Measurements from ENCODE around the gene PROCA1. TPM values are rescaled to one million over a fixed set of nuclear protein-coding genes. Genes with fewer than 3 reads are reported as not detected.

Gene PROCA1
- total and polyA plus RNA-seq, 9 of the 15 experiments (the other 6 are each of a cell fraction or from before 2014, with no cell fraction given) = 0.78 to 16.2 (median 5.6) TPM

DNA sequence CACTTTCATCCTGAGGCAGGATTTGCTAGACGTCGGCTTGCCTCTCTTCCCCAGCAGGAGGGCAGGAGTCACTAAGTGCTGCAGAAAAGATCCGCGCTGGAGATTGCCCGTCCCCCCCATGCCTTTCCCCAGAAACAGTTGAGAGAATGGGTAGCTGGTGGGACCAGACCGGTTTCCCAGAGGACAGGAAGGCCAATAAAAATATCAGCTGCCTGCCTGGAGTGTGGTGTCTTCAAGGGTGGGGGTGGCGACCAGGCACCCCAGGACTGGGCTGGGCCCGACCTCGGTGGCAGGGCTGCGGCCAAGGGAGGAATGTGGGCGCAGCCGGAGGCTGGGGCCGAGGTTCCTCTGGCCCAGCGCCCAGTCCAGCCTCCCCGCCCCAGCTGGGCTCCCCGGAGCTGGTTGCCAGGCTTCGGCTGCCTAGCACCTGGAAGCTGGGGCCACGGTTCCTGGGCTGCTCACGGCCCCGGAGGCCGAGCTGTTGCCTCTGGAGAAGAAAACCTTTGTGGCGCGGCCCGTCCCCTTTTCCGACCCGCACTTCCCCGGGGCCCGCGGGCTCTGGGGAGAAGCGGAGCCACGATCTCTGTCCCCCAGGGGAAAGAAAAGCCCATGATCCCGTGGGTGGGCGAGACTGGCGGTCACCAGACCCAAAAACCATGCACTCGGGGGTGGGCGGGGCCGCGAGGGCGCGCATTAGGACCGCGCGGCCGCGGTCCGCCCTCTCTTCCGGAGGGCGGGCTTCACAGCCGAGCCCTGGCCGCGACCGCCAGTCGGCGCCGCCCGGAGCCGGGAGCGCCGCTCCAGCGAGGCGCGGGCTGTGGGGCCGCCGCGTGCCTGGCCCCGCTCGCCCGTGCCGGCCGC is 31.8 kb upstream of the PROCA1 start, which contains the start of gene TRAF4 (continued):
- TF ChIP-seq, protein P1, sequence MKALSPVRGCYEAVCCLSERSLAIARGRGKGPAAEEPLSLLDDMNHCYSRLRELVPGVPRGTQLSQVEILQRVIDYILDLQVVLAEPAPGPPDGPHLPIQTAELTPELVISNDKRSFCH (CRISPR knock-in tag; IDR thresholded peaks at IDR 0.05) = no peak
- TF ChIP-seq, protein P1 (tag; IDR thresholded peaks at IDR 0.05) = peak; percentile 52; the same call in 1 of the 2 replicates
- TF ChIP-seq ZNF395 (CRISPR knock-in tag; IDR thresholded peaks at IDR 0.05) = peak; percentile 88
- no peak; the same call in 1 of the 2 replicates for TF ChIP-seq ZC3H11A (IDR thresholded peaks at IDR 0.05; ENCODE audit: low read depth, low read length)
- no peak for TF ChIP-seq TFAM (CRISPR knock-in tag; conservative IDR thresholded peaks at IDR 0.05)
- TF ChIP-seq, protein P2, sequence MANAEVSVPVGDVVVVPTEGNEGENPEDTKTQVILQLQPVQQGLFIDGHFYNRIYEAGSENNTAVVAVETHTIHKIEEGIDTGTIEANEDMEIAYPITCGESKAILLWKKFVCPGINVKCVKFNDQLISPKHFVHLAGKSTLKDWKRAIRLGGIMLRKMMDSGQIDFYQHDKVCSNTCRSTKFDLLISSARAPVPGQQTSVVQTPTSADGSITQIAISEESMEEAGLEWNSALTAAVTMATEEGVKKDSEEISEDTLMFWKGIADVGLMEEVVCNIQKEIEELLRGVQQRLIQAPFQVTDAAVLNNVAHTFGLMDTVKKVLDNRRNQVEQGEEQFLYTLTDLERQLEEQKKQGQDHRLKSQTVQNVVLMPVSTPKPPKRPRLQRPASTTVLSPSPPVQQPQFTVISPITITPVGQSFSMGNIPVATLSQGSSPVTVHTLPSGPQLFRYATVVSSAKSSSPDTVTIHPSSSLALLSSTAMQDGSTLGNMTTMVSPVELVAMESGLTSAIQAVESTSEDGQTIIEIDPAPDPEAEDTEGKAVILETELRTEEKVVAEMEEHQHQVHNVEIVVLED (CRISPR knock-in tag; IDR thresholded peaks at IDR 0.05) = 0 out of 2 replicates have a peak, but pooled peaks have one; percentile 19
- TF ChIP-seq ZNF324 (CRISPR knock-in tag; IDR thresholded peaks at IDR 0.05) = no peak
- TF ChIP-seq, protein P3, sequence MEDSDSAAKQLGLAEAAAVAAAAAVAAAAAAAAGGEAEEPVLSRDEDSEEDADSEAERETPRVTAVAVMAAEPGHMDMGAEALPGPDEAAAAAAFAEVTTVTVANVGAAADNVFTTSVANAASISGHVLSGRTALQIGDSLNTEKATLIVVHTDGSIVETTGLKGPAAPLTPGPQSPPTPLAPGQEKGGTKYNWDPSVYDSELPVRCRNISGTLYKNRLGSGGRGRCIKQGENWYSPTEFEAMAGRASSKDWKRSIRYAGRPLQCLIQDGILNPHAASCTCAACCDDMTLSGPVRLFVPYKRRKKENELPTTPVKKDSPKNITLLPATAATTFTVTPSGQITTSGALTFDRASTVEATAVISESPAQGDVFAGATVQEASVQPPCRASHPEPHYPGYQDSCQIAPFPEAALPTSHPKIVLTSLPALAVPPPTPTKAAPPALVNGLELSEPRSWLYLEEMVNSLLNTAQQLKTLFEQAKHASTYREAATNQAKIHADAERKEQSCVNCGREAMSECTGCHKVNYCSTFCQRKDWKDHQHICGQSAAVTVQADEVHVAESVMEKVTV (CRISPR knock-in tag; IDR thresholded peaks at IDR 0.05) = no peak
- peak in 1 of 2 experiments; percentile 83; a peak in 2 of 4 replicates for TF ChIP-seq BCLAF1 (IDR thresholded peaks at IDR 0.05; ENCODE audit: borderline replicate concordance in 1 of 2, control insufficient read depth in 1 of 2, low read depth in 2 of 2, low read length in 1 of 2)
- peak in 1 of 2 experiments; percentile 95; a peak in 2 of 4 replicates for TF ChIP-seq NONO (IDR thresholded peaks at IDR 0.05; ENCODE audit: low read depth in 2 of 2, low read length in 1 of 2)
- TF ChIP-seq MYNN (IDR thresholded peaks at IDR 0.05) = peak; percentile 93
- TF ChIP-seq MYNN (CRISPR knock-in tag; IDR thresholded peaks at IDR 0.05) = peak; percentile 82
- peak; percentile 91 for TF ChIP-seq RBFOX2 (IDR thresholded peaks at IDR 0.05; ENCODE audit: low read depth, low read length)
- peak; percentile 30; the same call in 1 of the 2 replicates for TF ChIP-seq ATF7 (IDR thresholded peaks at IDR 0.05)
- TF ChIP-seq MYBL2 (IDR thresholded peaks at IDR 0.05; ENCODE audit: low read depth) = no peak
- TF ChIP-seq MYBL2 (CRISPR knock-in tag; IDR thresholded peaks at IDR 0.05; ENCODE audit: borderline replicate concordance) = no peak
- TF ChIP-seq KLF13 (tag; IDR thresholded peaks at IDR 0.05; ENCODE audit: borderline replicate concordance, low read depth) = peak; percentile 98; the same call in 1 of the 2 replicates
